Measurements from ENCODE around the gene POP4.

Gene POP4

GRCh38 chr19:29662604-29663404 lies 56.7 kb downstream of the POP4 start:
- no peak for TF ChIP-seq ZNF274 (IDR thresholded peaks at IDR 0.05; ENCODE audit: low read depth, low read length)
- no peak overlapping the region for H3K4me3 ChIP-seq (ENCODE audit: low read length)

- TF ChIP-seq ZNF274 (IDR thresholded peaks at IDR 0.05; ENCODE audit: low read depth, low read length), result no peak
- no peak overlapping the region; the same call in 1 of the 2 replicates for H3K4me3 ChIP-seq (ENCODE audit: low read length)
These were observed 58.0 kb downstream of the POP4 start for GRCh38 chr19:29663861-29664752.

GRCh38 chr19:29664753-29665214 lies 58.7 kb downstream of the POP4 start:
- TF ChIP-seq ZNF274 (IDR thresholded peaks at IDR 0.05; ENCODE audit: low read depth, low read length), result no peak
- peak overlapping the region; percentile 80; the same call in 1 of the 2 replicates for H3K4me3 ChIP-seq (ENCODE audit: low read length)

GRCh38 chr19:29665215-29665825 lies 59.2 kb downstream of the POP4 start, which contains the start of gene PLEKHF1:
TSS of gene PLEKHF1 (plus strand) at chr19:29665461. CDS start at chr19:29673840, 8,379 bp downstream.
- no peak for TF ChIP-seq ZNF274 (IDR thresholded peaks at IDR 0.05; ENCODE audit: low read depth, low read length)
- H3K4me3 ChIP-seq (ENCODE audit: low read length), result peak within 1 kb of the TSS; percentile 80

- no peak for TF ChIP-seq ZNF274 (IDR thresholded peaks at IDR 0.05; ENCODE audit: low read depth, low read length)
- peak overlapping the region; percentile 80 for H3K4me3 ChIP-seq (ENCODE audit: low read length)
These were observed 59.9 kb downstream of the POP4 start for GRCh38 chr19:29665826-29666577.

Data from GM08714 (cell line).